HG03159 (cell line): Measurements from ENCODE around the gene THSD4.

Source experiments
- ATAC-seq: cut with Tn5 transposase; IDR thresholded peaks from one replicate; pipeline ENCODE4 v1.9.1; 2021; ENCODE audit warnings: mild to moderate bottlenecking, moderate library complexity; ENCODE audit not compliant: unreplicated experiment

Gene THSD4

GRCh38 chr15:71512682-71513006, 397.4 kb downstream of the THSD4 start:
- no peak for ATAC-seq

DNA sequence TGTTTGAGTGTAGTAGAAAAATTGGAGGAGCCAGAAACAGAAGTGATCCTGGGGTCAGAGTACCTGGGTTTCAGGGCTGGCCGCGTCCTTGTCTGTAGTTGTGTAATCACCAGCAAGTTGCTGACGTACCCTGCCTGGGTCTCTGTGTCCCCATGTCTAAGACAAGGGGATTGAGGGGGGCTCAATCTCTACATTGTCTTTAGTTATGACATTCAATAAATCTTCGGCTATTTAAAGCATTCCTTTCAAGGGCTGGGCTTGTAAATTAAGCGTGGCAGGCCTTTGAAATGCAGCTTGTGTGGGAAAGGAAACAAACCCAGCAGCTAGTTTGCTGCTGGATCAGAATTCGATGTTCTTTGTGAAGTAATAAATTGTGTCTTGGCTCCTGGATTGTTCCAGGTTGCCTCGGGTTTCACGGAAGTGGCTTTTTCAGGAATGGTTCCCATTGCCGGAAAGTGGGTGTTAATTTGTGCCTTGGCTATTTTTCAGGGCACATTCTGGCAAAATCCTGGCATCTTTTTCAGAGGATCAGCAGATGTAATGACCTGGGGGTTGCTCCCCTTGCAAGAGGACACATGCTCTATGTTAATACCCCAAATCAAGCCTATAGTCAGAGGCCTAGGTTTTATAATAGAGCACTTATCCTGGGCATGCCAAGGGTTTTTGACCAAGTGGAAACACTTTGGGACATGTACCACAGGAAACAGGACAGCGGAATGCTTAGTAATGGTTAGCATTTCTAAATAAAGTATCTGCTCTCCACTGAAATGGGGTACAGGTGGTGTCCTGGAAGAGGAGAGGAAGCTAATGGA, 400.3 kb downstream of the THSD4 start:
- ATAC-seq, result no peak

DNA sequence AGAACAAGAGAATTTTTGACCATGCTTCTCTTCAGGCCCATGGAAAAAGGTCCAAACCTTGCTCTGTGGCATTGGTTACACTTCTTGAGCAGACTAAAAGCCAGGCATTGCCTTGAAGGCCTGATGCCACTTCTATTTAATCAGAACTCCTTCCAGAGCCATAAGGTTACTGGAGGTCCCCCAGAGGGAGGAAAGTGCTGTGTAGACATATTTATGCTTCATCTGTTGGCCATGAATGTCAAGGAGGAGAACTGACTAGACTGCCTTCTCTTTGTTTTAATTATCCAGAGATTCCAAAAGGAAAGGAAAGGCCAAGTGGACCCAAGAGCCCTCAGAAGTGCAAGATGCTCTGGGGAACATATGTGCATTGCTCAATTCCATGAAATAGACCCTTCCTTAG, 402.5 kb downstream of the THSD4 start:
- ATAC-seq, result no peak

GRCh38 chr15:71518661-71519060, 403.4 kb downstream of the THSD4 start:
- no peak for ATAC-seq

DNA sequence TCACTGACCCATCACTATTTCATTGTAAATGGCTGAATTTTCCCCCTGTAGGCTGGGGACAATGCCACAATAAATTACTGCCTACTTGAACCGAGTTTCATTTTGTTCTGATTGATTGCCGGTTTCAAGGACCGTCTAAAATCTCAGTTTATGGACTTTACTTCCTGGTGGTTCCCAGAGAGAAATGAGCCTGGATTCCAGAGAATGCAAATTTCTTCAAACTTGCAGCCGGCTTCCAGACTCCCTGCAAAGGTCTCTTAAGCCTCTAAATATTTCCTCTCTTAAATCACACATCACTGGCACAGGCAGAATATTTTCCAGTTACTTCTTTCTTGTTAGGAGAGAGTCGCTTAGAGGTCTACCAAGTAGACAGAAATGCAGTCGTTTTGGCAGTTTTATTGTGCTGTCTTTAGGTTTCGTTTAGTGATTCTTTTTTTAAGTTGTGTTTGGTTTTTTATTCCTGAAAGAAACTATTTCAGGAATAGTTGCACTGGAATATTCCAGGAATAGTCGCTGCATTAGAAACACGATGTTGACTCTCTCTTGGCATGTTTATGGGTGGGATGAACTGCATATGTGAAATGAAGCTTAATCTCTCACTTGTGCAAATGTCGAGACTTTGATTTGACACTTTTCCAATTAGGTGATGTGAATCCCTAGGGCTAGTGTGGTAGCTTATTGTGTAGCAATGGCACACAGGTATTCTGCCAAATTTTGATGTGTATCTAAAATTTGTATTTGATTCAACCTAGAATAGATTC, 411.0 kb downstream of the THSD4 start:
- no peak for ATAC-seq

DNA sequence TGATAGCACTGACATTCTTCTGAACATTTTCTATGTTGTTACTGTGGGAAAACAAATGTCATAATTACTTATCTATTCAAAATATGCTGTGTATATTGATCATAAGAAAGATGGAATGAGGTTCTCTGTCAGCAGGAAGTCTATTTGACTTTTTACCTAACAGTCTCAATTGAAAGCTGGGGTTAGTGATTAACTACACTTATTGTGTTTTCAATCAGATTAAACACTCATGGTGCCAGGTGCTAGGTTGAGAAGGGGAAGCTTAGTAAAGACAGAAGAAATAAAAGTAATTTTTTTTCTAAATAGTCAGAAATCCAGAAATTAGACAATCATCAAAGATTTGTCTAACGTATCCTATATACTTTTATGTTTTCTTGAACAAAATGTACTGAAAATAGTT, 414.1 kb downstream of the THSD4 start:
- ATAC-seq, result no peak

- ATAC-seq, result no peak
Observed at GRCh38 chr15:71530116-71530515, 414.8 kb downstream of the THSD4 start.

GRCh38 chr15:71532994-71533393, 417.7 kb downstream of the THSD4 start:
- ATAC-seq, result no peak

DNA sequence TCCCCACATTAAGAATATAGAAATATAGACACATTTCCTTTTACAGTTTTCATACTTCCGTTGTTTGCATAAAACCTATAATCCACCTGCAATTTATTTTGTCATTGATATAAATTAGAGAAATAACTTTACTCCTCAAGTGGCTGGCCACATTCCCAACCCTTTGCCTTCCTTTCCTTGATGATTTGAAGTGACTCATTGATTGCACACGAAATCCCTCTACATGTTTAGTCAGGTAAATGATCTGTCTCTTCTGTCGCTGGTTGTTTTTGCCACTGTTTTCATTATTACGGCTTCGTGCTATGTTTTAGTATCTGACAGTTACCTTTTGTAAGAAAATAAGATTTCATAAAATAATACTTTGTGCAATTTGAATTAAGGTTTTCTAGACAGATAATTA, 422.9 kb downstream of the THSD4 start:
- ATAC-seq, result no peak

GRCh38 chr15:71541746-71542145, 426.5 kb downstream of the THSD4 start:
- ATAC-seq, result no peak

DNA sequence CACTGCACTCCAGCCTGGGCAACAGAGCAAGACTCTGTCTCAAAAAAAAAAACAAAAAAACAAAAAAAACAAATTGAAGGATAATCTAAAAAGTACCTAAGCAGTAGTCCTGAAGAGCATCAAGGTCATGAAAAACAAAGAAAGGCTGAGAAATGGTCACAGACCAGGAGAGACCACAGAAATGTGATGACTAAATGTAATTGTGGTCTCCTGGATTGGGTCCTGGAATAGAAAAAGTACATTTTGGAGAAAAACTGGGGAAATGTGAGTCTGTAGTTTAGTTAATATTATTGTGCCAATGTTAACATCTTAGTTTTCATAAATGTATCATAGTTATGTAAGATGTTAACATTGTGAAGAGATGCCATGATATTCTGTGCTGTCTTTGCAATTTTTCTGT, 427.6 kb downstream of the THSD4 start:
- no peak for ATAC-seq

DNA sequence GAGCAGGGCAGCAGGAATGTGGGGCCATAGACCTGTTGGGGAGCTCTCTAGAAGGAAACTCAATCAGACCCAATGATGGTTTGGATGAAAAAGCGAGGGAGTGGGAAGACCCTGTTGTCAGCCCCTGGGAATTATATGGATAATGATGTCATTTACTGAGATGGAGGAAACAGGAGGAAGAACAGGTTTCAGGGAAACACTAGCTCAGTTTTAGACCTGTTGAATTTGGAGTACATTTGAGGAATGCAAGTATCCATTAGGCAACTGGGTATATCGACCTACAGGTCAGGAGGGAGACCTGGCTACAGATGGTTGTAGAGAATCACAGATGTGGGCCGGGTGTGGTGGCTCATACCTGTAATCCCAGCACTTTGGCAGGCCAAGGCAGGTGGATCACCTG, 428.1 kb downstream of the THSD4 start:
- ATAC-seq, result no peak

GRCh38 chr15:71545223-71545760, 430.0 kb downstream of the THSD4 start:
- ATAC-seq, result no peak

DNA sequence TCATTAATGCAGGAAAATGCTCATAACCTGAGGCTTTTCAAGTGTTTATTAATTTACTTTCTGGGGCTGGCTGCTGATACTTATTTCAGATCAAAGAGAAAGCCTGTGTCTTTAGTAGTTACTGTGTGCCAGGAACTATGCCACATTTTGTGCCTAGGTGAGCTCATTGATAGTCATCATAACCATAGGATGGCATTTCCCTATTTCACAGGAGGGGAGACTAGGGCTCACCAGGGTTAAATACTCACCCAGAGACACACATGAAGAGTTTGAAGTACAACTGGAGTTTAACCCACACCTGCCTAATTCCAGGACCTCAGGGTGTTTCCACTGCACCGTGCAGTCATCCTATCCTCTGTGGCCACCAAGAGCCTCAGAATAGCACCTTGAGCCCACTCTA, 430.7 kb downstream of the THSD4 start:
- ATAC-seq, result no peak

DNA sequence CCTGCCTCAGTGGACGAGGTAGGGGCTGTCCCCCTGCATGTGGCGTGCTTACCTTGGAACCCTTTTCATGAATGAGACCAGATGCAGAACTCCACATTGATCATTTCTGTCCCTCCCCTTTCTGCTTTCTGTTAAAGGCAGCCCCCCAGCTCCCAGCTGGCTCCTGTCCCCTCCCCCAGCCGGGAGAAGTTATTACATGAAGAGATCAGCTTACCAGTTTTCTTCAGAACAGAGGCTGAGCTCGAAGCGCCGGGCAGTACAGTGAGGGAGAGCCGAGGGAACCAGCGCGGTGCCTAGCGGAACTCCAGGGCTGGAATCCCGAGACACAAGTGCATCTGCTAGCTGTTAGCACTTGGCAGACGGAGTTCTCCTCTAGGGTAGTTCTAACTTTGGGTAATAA, 431.7 kb downstream of the THSD4 start:
- no peak for ATAC-seq

DNA sequence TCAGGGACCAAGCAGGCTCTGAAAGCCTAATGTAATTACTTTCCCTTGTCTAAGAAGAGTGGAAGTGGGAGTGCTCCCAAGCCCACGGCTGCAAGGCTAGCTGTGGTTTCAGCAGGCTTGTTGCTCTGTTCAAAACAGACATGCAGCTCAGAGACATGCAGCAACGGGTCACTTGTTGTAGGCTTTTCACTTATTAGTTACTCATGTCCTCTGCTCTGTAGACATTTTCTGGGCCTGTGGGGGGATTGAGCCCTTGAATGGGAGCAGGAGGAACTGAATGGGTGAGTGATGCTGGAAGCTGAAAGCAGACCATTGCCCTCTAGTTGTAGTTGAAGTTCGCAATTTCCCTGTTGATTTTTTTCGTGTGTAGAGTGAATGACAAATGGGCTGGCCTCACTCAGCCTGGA, 433.1 kb downstream of the THSD4 start:
- no peak for ATAC-seq

- ATAC-seq, result no peak
Observed at GRCh38 chr15:71549091-71549490, 433.8 kb downstream of the THSD4 start.

GRCh38 chr15:71549697-71550096, 434.4 kb downstream of the THSD4 start:
- no peak for ATAC-seq

GRCh38 chr15:71551566-71551965, 436.3 kb downstream of the THSD4 start:
- no peak for ATAC-seq

- ATAC-seq, result no peak
Observed at GRCh38 chr15:71559098-71559497, 443.8 kb downstream of the THSD4 start.

- no peak for ATAC-seq
Observed at GRCh38 chr15:71559616-71560015, 444.3 kb downstream of the THSD4 start.

DNA sequence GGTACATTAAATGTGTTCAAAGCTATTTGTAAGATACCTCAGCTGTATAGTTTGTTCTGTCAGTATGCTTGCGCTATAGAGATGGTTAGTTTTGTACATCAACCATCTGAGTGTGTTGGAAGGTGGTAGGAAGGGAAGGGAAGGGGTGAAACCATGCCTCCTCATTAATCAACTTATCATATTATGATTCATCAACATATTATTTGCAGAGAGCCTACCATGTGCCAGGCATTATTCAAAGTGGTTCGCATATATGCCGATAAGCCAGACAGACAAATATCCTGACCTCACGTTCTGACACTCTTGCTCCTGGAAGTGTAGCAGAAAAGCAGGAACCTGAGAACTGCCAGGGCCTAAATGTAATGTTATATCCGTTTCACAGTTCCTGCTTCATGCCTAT, 447.0 kb downstream of the THSD4 start:
- ATAC-seq, result no peak
